Measurements from ENCODE around the gene CFAP107. TPM values are rescaled to one million over a fixed set of nuclear protein-coding genes. Genes with fewer than 3 reads are reported as not detected.
"Not testable (repeated sequence)": the region's sequence is repeated elsewhere in the genome, so short reads cannot be mapped to it uniquely, and the experiment has no call there.

CFAP107 gene
- total RNA-seq, 1 experiment from 2014 or later, result not detected

GRCh38 chr1:12728391-12728790, 17.6 kb upstream of the CFAP107 start:
- Mint-ChIP-seq H3K27ac (ENCODE audit: low read depth, unreplicated experiment) (no peak overlapping the region), H3K4me3 (ENCODE audit: unreplicated experiment) (no peak overlapping the region), H3K4me1 (ENCODE audit: insufficient read depth, unreplicated experiment) (no peaks in the 10 kb centered on the region), H3K36me3 (ENCODE audit: insufficient read depth, unreplicated experiment) (no peaks in the 10 kb centered on the region), H3K9me3 (ENCODE audit: unreplicated experiment) (no peaks in the 10 kb centered on the region), H3K27me3 (ENCODE audit: insufficient read depth, unreplicated experiment) (peaks cover 54% of the 10 kb centered on the region)
- POLR2A ChIA-PET, result no interaction called here
- no peak for TF ChIP-seq CTCF (IDR thresholded peaks at IDR 0.05; ENCODE audit: unreplicated experiment)
- CTCF ChIA-PET, result no interaction called here
- DNase-seq (ENCODE audit: unreplicated experiment), result no peak
- no TSS peak for BruUV-seq (replicated peaks)
- intact Hi-C loops (cut with micrococcal nuclease), result no loop called here

GRCh38 chr1:12730156-12730555, 15.8 kb upstream of the CFAP107 start:
- H3K36me3 Mint-ChIP-seq (ENCODE audit: insufficient read depth, unreplicated experiment), result no peaks in the 10 kb centered on the region
- no peaks in the 10 kb centered on the region for H3K4me1 Mint-ChIP-seq (ENCODE audit: insufficient read depth, unreplicated experiment)
- no peak overlapping the region for H3K4me3 Mint-ChIP-seq (ENCODE audit: unreplicated experiment)
- BruUV-seq (replicated peaks), result no TSS peak
- intact Hi-C loops (cut with micrococcal nuclease), result no loop called here
- no peaks in the 10 kb centered on the region for H3K9me3 Mint-ChIP-seq (ENCODE audit: unreplicated experiment)
- ChIA-PET POLR2A (interaction anchor here (0.7 kb wide), 1 partner anchor 18 kb away, joined by 3 read pairs; no protein-coding TSS in a partner anchor), CTCF (no interaction called here)
- peaks cover 72% of the 10 kb centered on the region for H3K27me3 Mint-ChIP-seq (ENCODE audit: insufficient read depth, unreplicated experiment)
- no peak for TF ChIP-seq CTCF (IDR thresholded peaks at IDR 0.05; ENCODE audit: unreplicated experiment)
- DNase-seq (ENCODE audit: unreplicated experiment), result no peak
- no peak overlapping the region for H3K27ac Mint-ChIP-seq (ENCODE audit: low read depth, unreplicated experiment)

GRCh38 chr1:12731084-12731483, 14.9 kb upstream of the CFAP107 start:
- H3K36me3 Mint-ChIP-seq (ENCODE audit: insufficient read depth, unreplicated experiment); intact Hi-C loops (cut with micrococcal nuclease); BruUV-seq (replicated peaks); H3K27ac Mint-ChIP-seq (ENCODE audit: low read depth, unreplicated experiment); CTCF ChIA-PET; DNase-seq (ENCODE audit: unreplicated experiment); H3K4me3 Mint-ChIP-seq (ENCODE audit: unreplicated experiment); H3K9me3 Mint-ChIP-seq (ENCODE audit: unreplicated experiment); H3K4me1 Mint-ChIP-seq (ENCODE audit: insufficient read depth, unreplicated experiment): not testable (repeated sequence)
- H3K27me3 Mint-ChIP-seq (ENCODE audit: insufficient read depth, unreplicated experiment), result peaks cover 78% of the 10 kb centered on the region
- POLR2A ChIA-PET, result interaction anchor here (0.6 kb wide), 1 partner anchor 673 kb away, joined by 3 read pairs; no protein-coding TSS in a partner anchor

- ChIA-PET POLR2A (interaction anchor here (0.6 kb wide), 1 partner anchor 205 kb away, joined by 3 read pairs; no protein-coding TSS in a partner anchor), CTCF (no interaction called here)
- Mint-ChIP-seq H3K4me3 (ENCODE audit: unreplicated experiment) (no peak overlapping the region), H3K36me3 (ENCODE audit: insufficient read depth, unreplicated experiment) (no peaks in the 10 kb centered on the region), H3K27me3 (ENCODE audit: insufficient read depth, unreplicated experiment) (peaks cover 80% of the 10 kb centered on the region), H3K27ac (ENCODE audit: low read depth, unreplicated experiment) (no peak overlapping the region), H3K4me1 (ENCODE audit: insufficient read depth, unreplicated experiment) (no peaks in the 10 kb centered on the region), H3K9me3 (ENCODE audit: unreplicated experiment) (no peaks in the 10 kb centered on the region)
- intact Hi-C loops (cut with micrococcal nuclease), result no loop called here
- TF ChIP-seq CTCF (IDR thresholded peaks at IDR 0.05; ENCODE audit: unreplicated experiment), result no peak
- BruUV-seq (replicated peaks), result no TSS peak
- no peak for DNase-seq (ENCODE audit: unreplicated experiment)
These were observed 11.3 kb upstream of the CFAP107 start for GRCh38 chr1:12734651-12735050.

- Mint-ChIP-seq H3K4me3 (ENCODE audit: unreplicated experiment) (no peak overlapping the region), H3K9me3 (ENCODE audit: unreplicated experiment) (no peaks in the 10 kb centered on the region), H3K36me3 (ENCODE audit: insufficient read depth, unreplicated experiment) (no peaks in the 10 kb centered on the region), H3K27ac (ENCODE audit: low read depth, unreplicated experiment) (no peak overlapping the region), H3K4me1 (ENCODE audit: insufficient read depth, unreplicated experiment) (no peaks in the 10 kb centered on the region), H3K27me3 (ENCODE audit: insufficient read depth, unreplicated experiment) (peaks cover 56% of the 10 kb centered on the region)
- ChIA-PET CTCF (no interaction called here), POLR2A (no interaction called here)
- no TSS peak for BruUV-seq (replicated peaks)
- TF ChIP-seq CTCF (IDR thresholded peaks at IDR 0.05; ENCODE audit: unreplicated experiment), result no peak
- DNase-seq (ENCODE audit: unreplicated experiment), result no peak
- intact Hi-C loops (cut with micrococcal nuclease), result no loop called here
These were observed 7.1 kb upstream of the CFAP107 start for GRCh38 chr1:12738934-12739333.

Measured in MCF 10A (cell line).